ENCODE measurements around the gene ZNF408.

The ZNF408 gene

GRCh38 chr11:46729110-46730027 lies 28.5 kb downstream of the ZNF408 start:
- no peak for DNase-seq

- no peak for DNase-seq
Measured at GRCh38 chr11:46731545-46731944, 30.7 kb downstream of the ZNF408 start.

- no peak for DNase-seq
Measured at GRCh38 chr11:46733234-46733633, 32.4 kb downstream of the ZNF408 start.

- DNase-seq, result no peak
Measured at GRCh38 chr11:46736146-46736545, 35.3 kb downstream of the ZNF408 start.

- no peak for DNase-seq
Measured at GRCh38 chr11:46736615-46737014, 35.8 kb downstream of the ZNF408 start.

GRCh38 chr11:46737699-46738098 lies 36.9 kb downstream of the ZNF408 start:
- DNase-seq, result no peak

GRCh38 chr11:46738887-46739286 lies 38.1 kb downstream of the ZNF408 start:
- no peak for DNase-seq

- no peak for DNase-seq
Measured at GRCh38 chr11:46741600-46742484, 41.0 kb downstream of the ZNF408 start.

- no peak for DNase-seq
Measured at GRCh38 chr11:46743043-46743442, 42.2 kb downstream of the ZNF408 start.

GRCh38 chr11:46743693-46744339 lies 43.0 kb downstream of the ZNF408 start:
- DNase-seq, result no peak

GRCh38 chr11:46745328-46745727 lies 44.5 kb downstream of the ZNF408 start:
- DNase-seq, result no peak

- no peak for DNase-seq
Measured at GRCh38 chr11:46745995-46746394, 45.2 kb downstream of the ZNF408 start.

- no peak for DNase-seq
Measured at GRCh38 chr11:46747150-46747549, 46.3 kb downstream of the ZNF408 start.

All from eye (tissue), 1 donor.